Measurements from ENCODE around the gene ACCSL. TPM values are rescaled to one million over a fixed set of nuclear protein-coding genes. Genes with fewer than 3 reads are reported as not detected.
A peak's percentile ranks its signal among the peaks of the same experiment; 100 is the strongest.

Gene ACCSL
- total RNA-seq, 1 experiment from 2014 or later, result not detected

GRCh38 chr11:44016131-44016530 lies 31.6 kb upstream of the ACCSL start:
- ATAC-seq (peak; percentile 47), DNase-seq (peak; percentile 11)
- BruUV-seq (replicated peaks), result no TSS peak
- Histone ChIP-seq H3K27me3 (ENCODE audit: low read length) (no peaks in the 10 kb centered on the region; the same call in 1 of the 2 replicates), H3K4me2 (ENCODE audit: low read length) (no peak overlapping the region), H3K9ac (ENCODE audit: low read length) (no peak overlapping the region), H3K4me1 (ENCODE audit: insufficient read depth, low read length) (peaks cover 4% of the 10 kb centered on the region; the same call in 1 of the 2 replicates), H3K9me3 (ENCODE audit: low read length) (no peaks in the 10 kb centered on the region), H3K79me2 (ENCODE audit: low read length) (no peaks in the 10 kb centered on the region), H3K4me3 (ENCODE audit: low read length) (no peak overlapping the region), H2AFZ (ENCODE audit: low read length) (no peak overlapping the region), H3F3A (ENCODE audit: low read length, unreplicated experiment) (no peaks in the 10 kb centered on the region), H3K9me2 (replicated peaks; ENCODE audit: low read length) (no peaks in the 10 kb centered on the region), H4K20me1 (ENCODE audit: low read length) (no peaks in the 10 kb centered on the region), H3K36me3 (ENCODE audit: low read depth, low read length) (no peaks in the 10 kb centered on the region), H3K27ac (ENCODE audit: low read length) (no peak overlapping the region)
- TF ChIP-seq, protein P1, sequence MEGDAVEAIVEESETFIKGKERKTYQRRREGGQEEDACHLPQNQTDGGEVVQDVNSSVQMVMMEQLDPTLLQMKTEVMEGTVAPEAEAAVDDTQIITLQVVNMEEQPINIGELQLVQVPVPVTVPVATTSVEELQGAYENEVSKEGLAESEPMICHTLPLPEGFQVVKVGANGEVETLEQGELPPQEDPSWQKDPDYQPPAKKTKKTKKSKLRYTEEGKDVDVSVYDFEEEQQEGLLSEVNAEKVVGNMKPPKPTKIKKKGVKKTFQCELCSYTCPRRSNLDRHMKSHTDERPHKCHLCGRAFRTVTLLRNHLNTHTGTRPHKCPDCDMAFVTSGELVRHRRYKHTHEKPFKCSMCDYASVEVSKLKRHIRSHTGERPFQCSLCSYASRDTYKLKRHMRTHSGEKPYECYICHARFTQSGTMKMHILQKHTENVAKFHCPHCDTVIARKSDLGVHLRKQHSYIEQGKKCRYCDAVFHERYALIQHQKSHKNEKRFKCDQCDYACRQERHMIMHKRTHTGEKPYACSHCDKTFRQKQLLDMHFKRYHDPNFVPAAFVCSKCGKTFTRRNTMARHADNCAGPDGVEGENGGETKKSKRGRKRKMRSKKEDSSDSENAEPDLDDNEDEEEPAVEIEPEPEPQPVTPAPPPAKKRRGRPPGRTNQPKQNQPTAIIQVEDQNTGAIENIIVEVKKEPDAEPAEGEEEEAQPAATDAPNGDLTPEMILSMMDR (conservative IDR thresholded peaks at IDR 0.05; ENCODE audit: low read depth, low read length), result no peak
- TF ChIP-seq EZH2 (IDR thresholded peaks at IDR 0.05; ENCODE audit: low read length, unreplicated experiment), result no peak
- ChIA-PET CTCF (no interaction called here), POLR2A (ENCODE audit: unreplicated experiment) (no interaction called here)
- intact Hi-C loops (cut with micrococcal nuclease), result loop anchor here (5.0 kb wide), 1 partner anchor 34 kb away; no protein-coding TSS in a partner anchor

DNA sequence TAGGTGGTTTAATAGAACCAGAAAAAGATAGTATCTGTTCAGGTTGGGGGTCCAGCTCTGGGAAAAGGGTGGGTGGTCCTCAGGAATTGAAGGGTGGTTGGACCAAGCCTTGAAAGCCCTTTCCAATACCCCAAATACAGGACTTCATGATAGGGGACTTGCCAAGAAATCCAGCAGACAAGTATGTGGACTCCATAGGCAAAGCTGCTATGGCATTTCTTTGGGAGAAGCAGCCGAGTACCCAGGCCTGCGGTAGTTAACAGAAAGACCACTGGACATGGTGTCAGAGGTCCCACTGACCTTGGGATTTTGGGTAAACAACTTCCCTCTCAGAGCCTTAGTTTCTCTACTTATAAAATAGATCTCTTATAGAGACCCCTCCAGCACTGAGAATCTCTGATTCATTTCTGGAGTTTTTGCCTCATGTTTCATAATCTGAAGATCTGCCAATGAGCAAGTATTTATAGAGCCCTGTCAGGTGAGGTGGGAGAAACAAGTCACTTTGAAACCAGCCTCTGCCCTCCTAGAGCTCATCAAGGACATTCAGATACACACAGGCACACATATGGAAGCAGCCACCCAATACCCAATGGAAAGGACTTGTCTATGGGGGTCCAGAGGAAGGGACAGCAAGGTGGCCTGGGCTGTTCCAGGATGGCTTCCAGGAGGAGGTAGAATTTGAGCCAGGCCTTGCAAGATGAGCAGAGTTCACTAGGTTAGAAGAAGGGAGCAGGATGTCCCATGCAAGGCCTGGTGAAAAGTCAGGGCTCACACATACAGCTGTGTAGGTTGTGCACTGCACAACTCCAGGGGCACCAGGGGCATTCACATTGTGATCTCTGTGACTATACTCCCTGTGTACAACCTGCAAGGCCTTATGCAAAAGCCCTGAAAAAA lies 31.0 kb upstream of the ACCSL start:
- Histone ChIP-seq H3K4me3 (ENCODE audit: low read length) (no peak overlapping the region), H3K79me2 (ENCODE audit: low read length) (no peaks in the 10 kb centered on the region), H3K4me1 (ENCODE audit: insufficient read depth, low read length) (no peaks in the 10 kb centered on the region; the same call in 1 of the 2 replicates), H3K9ac (ENCODE audit: low read length) (no peak overlapping the region), H3K27ac (ENCODE audit: low read length) (no peak overlapping the region), H3K4me2 (ENCODE audit: low read length) (no peak overlapping the region), H3K36me3 (ENCODE audit: low read depth, low read length) (no peaks in the 10 kb centered on the region), H3K27me3 (ENCODE audit: low read length) (no peaks in the 10 kb centered on the region; the same call in 1 of the 2 replicates), H3F3A (ENCODE audit: low read length, unreplicated experiment) (no peaks in the 10 kb centered on the region), H3K9me2 (replicated peaks; ENCODE audit: low read length) (no peaks in the 10 kb centered on the region), H3K9me3 (ENCODE audit: low read length) (no peaks in the 10 kb centered on the region), H2AFZ (ENCODE audit: low read length) (no peak overlapping the region), H4K20me1 (ENCODE audit: low read length) (no peaks in the 10 kb centered on the region)
- DNase-seq, result no peak
- peak; percentile 18; the same call in 1 of the 2 replicates for ATAC-seq
- intact Hi-C loops (cut with micrococcal nuclease), result loop anchor here (5.0 kb wide), 1 partner anchor 34 kb away; no protein-coding TSS in a partner anchor
- ChIA-PET CTCF (no interaction called here), POLR2A (ENCODE audit: unreplicated experiment) (no interaction called here)
- TF ChIP-seq, protein P1 (conservative IDR thresholded peaks at IDR 0.05; ENCODE audit: low read depth, low read length), result no peak
- TF ChIP-seq EZH2phosphoT487 (IDR thresholded peaks at IDR 0.05; ENCODE audit: borderline replicate concordance, low read length) (no peak), EZH2 (IDR thresholded peaks at IDR 0.05; ENCODE audit: low read length, unreplicated experiment) (no peak)
- BruUV-seq (replicated peaks), result no TSS peak
